ENCODE data around the gene THOC3.
"Not testable (repeated sequence)": the region's sequence is repeated elsewhere in the genome, so short reads cannot be mapped to it uniquely, and the experiment has no call there.

DNA sequence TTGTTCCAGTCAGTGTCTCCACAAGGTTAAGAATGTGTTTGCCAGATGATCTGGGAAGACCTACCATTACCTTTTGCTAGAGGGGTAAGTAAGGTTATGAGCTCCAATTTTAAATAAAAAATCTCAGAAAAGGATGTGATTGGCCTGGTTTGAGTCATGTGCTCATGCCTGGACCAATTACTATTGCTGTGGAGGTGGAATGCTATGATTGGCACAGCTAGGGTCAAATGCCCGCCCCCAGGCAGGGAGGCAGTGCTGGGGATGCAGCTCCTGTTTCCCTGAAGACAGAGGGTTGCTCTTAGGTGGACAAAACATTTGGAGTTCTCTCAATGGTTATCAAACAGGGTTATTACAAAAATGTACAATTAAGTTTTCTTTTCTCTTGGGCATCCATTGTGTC is 29.6 kb downstream of the THOC3 start:
- TF ChIP-seq, protein P1, sequence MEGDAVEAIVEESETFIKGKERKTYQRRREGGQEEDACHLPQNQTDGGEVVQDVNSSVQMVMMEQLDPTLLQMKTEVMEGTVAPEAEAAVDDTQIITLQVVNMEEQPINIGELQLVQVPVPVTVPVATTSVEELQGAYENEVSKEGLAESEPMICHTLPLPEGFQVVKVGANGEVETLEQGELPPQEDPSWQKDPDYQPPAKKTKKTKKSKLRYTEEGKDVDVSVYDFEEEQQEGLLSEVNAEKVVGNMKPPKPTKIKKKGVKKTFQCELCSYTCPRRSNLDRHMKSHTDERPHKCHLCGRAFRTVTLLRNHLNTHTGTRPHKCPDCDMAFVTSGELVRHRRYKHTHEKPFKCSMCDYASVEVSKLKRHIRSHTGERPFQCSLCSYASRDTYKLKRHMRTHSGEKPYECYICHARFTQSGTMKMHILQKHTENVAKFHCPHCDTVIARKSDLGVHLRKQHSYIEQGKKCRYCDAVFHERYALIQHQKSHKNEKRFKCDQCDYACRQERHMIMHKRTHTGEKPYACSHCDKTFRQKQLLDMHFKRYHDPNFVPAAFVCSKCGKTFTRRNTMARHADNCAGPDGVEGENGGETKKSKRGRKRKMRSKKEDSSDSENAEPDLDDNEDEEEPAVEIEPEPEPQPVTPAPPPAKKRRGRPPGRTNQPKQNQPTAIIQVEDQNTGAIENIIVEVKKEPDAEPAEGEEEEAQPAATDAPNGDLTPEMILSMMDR (IDR thresholded peaks at IDR 0.05), result not testable (repeated sequence)
- TF ChIP-seq POLR2A (IDR thresholded peaks at IDR 0.05), result not testable (repeated sequence)
